ENCODE measurements around the gene KDELR1. TPM values are rescaled to one million over a fixed set of nuclear protein-coding genes. Genes with fewer than 3 reads are reported as not detected.

KDELR1 gene
- total and polyA plus RNA-seq, 9 of the 15 experiments (the other 6 are each of a cell fraction or from before 2014, with no cell fraction given): 6.1 to 165 (median 58.5) TPM

DNA sequence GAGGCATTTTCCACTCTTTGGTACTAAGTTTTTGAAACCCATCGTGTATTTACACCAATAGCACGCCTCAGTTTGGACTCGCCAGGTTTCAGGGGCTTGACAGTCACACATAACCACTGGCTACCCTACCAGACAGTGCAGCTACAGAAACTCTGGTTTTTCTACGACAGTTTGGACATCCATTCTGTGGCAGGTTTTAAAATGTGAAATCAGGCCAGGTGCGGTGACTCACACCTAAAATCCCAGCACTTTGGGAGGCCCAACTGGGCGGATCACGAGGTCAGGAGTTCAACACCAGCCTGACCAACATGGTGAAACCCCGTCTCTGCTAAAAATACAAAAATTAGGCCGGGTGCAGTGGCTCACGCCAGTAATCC is 13.2 kb downstream of the KDELR1 start:
- intact Hi-C loops (cut with micrococcal nuclease): no loop called here
- no peaks in the 10 kb centered on the region for H3K9me3 ChIP-seq (replicated peaks; ENCODE audit: control insufficient read depth, insufficient read depth, low read depth, low read length)
- ATAC-seq (no peak), DNase-seq (ENCODE audit: extremely low read depth in 1 of 4, low spot score in 3 of 4) (no peak), FAIRE-seq (peak; percentile 46)
- H2AFZ ChIP-seq (ENCODE audit: low read depth, low read length): no peak overlapping the region
- CTCF ChIA-PET (ENCODE audit: low intra/inter-chr PET ratio): no interaction called here
- H3K9me1 ChIP-seq (ENCODE audit: control insufficient read depth, insufficient read depth, low read length): peaks cover 2% of the 10 kb centered on the region
- BruUV-seq (replicated peaks): no TSS peak
- in situ Hi-C loops (cut with MboI): no loop called here
- H3K4me1 ChIP-seq (replicated peaks in 1 of 2; ENCODE audit: control insufficient read depth in 2 of 2, insufficient read depth in 2 of 2, low read length in 2 of 2): peaks cover 0 to 14% of the 10 kb centered on the region in 2 experiments; a peak in 3 of 5 replicates
- WGBS (ENCODE audit: insufficient coverage, low coverage, missing lambda C conversion rate): 49% methylated on average over 10 of the region's 10 CpGs
- POLR2A ChIA-PET: interaction anchor here (2.2 kb wide), 1 partner anchor 12 kb away, joined by 7 read pairs; no protein-coding TSS in a partner anchor
- no peaks in the 10 kb centered on the region for H3K79me2 ChIP-seq (ENCODE audit: control insufficient read depth, insufficient read depth, low read length)
- no peaks in the 10 kb centered on the region for H4K20me1 ChIP-seq (replicated peaks; ENCODE audit: control insufficient read depth, insufficient read depth, low read length)
- peaks cover 17% of the 10 kb centered on the region; the same call in 1 of the 3 replicates for H3K36me3 ChIP-seq (ENCODE audit: control insufficient read depth, insufficient read depth, low read length)
- peak overlapping the region in 1 of 2 experiments; percentile 56; a peak in 1 of 4 replicates for H3K9ac ChIP-seq (ENCODE audit: insufficient read depth in 1 of 2, low read depth in 2 of 2, low read length in 2 of 2)
- no peaks in the 10 kb centered on the region for H3K27me3 ChIP-seq (ENCODE audit: control insufficient read depth in 2 of 2, insufficient read depth in 2 of 2, low read length in 2 of 2)
- no peak overlapping the region for H3K27ac ChIP-seq (ENCODE audit: extremely low read depth, low read depth, low read length)
- H3K4me2 ChIP-seq (ENCODE audit: insufficient read depth, low read length): no peak overlapping the region
- H3K4me3 ChIP-seq: no peak overlapping the region
- TF ChIP-seq KDM1A (IDR thresholded peaks at IDR 0.05) (0 out of 4 replicates have a peak, but pooled peaks of 1 of the 2 experiments have one; percentile 23), SREBF1 (IDR thresholded peaks at IDR 0.05; ENCODE audit: borderline replicate concordance, low read depth, low read length) (no peak), ZNF717 (CRISPR knock-in tag; IDR thresholded peaks at IDR 0.05) (no peak), CEBPB (tag; IDR thresholded peaks at IDR 0.05) (no peak), CBX1 (IDR thresholded peaks at IDR 0.05; ENCODE audit: low read depth) (no peak)
- TF ChIP-seq, protein P1, sequence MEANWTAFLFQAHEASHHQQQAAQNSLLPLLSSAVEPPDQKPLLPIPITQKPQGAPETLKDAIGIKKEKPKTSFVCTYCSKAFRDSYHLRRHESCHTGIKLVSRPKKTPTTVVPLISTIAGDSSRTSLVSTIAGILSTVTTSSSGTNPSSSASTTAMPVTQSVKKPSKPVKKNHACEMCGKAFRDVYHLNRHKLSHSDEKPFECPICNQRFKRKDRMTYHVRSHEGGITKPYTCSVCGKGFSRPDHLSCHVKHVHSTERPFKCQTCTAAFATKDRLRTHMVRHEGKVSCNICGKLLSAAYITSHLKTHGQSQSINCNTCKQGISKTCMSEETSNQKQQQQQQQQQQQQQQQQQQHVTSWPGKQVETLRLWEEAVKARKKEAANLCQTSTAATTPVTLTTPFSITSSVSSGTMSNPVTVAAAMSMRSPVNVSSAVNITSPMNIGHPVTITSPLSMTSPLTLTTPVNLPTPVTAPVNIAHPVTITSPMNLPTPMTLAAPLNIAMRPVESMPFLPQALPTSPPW (CRISPR knock-in tag; IDR thresholded peaks at IDR 0.05): no peak
- TF ChIP-seq, protein P2, sequence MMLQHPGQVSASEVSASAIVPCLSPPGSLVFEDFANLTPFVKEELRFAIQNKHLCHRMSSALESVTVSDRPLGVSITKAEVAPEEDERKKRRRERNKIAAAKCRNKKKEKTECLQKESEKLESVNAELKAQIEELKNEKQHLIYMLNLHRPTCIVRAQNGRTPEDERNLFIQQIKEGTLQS (IDR thresholded peaks at IDR 0.05): peak; percentile 42; the same call in 1 of the 2 replicates
- TF ChIP-seq, protein P2 (CRISPR knock-in tag; conservative IDR thresholded peaks at IDR 0.05): no peak

Measured in K562 (cell line).